IPS-11a (cell line): Measurements from ENCODE around the gene ADAM21.
"Not testable (repeated sequence)": the region's sequence is repeated elsewhere in the genome, so short reads cannot be mapped to it uniquely, and the experiment has no call there.

ENCODE experiments used
- H3K4me3 ChIP-seq: one replicate; pipeline ENCODE4 v1.5.1; 2013; ENCODE audit warnings: low read depth, low read length, control low read depth

Gene ADAM21

GRCh38 chr14:70477356-70478105 is 25.6 kb downstream of the ADAM21 start:
- H3K4me3 ChIP-seq = not testable (repeated sequence)

GRCh38 chr14:70489579-70490200 is 37.7 kb downstream of the ADAM21 start:
- no peak overlapping the region for H3K4me3 ChIP-seq

DNA sequence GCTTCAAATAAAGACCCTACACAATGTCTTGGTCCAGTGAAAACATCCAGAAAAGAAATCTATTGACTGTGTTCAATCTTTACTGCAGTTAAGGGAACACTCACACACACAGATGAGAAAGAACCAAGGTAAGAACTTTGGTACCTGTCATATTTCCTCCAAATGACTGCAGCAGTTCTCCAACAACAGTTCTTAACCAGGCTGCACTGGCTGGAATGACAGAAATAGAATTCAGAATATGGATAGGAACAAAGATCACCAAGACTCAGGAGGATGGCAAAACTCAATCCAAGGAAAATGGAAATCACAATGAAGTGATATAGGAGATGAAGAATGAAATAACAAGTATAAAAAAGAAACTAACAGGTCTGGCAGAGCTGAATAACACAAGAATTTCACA is 46.2 kb downstream of the ADAM21 start:
- no peak overlapping the region for H3K4me3 ChIP-seq
